ENCODE results near the gene KCNK6. TPM values are rescaled to one million over a fixed set of nuclear protein-coding genes. Genes with fewer than 3 reads are reported as not detected.
A peak's percentile ranks its signal among the peaks of the same experiment; 100 is the strongest.

KCNK6 gene
- polyA plus RNA-seq, 3 donors: 3.2 to 11.3 (median 4.0) TPM

GRCh38 chr19:38374332-38375097, 54.9 kb downstream of the KCNK6 start, which contains the start of gene PSMD8:
Gene PSMD8, plus strand, starts transcription at chr19:38374571. Its CDS starts 31 bp downstream, at chr19:38374602.
- 0% methylated on average over 65 of the region's 65 CpGs for WGBS, 3 donors
- H3K27ac ChIP-seq (ENCODE audit: low read depth, low read length): peak within 1 kb of the TSS; percentile 76

- peak overlapping the region; percentile 76 for H3K27ac ChIP-seq (ENCODE audit: low read depth, low read length)
- 1 to 2% (median 1%) methylated on average over 18 of the region's 18 CpGs for WGBS, 3 donors
Observed at GRCh38 chr19:38375098-38375493, 55.5 kb downstream of the KCNK6 start.

- no peak overlapping the region for H3K27ac ChIP-seq (ENCODE audit: low read depth, low read length)
Observed at GRCh38 chr19:38375748-38376147, 56.1 kb downstream of the KCNK6 start.

GRCh38 chr19:38376576-38376975, 56.9 kb downstream of the KCNK6 start:
- no peak overlapping the region for H3K27ac ChIP-seq (ENCODE audit: low read depth, low read length)
- WGBS, 3 donors: 77 to 85% (median 82%) methylated on average over 3 of the region's 3 CpGs

More at GRCh38 chr19:38375748-38376147, 56.1 kb downstream of the KCNK6 start:
- WGBS, 3 donors: 61 to 79% (median 76%) methylated on average over 5 of the region's 5 CpGs

DNA sequence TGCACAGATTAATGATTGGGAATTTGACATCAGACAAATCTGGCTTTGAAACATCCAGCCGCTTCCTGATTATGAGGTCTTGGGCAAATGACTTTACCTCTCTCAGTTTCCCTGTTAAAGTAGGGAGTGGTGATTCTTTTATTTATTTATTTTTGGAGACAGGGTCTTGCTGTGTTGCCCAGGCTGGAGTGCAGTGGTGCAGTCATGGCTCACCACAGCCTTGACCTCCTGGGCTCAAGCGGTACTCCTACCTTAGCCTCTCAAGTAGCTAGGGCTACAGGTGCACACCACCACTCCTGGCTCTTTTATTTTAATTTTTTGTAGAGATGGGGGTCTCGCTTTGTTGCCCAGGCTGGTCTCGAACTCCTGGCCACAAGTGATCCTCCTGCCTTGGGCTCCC, 57.4 kb downstream of the KCNK6 start:
- H3K27ac ChIP-seq (ENCODE audit: low read depth, low read length): no peak overlapping the region
- WGBS, 3 donors: 98 to 100% (median 98%) methylated on average over 4 of the region's 4 CpGs

- WGBS, 3 donors: 93 to 95% (median 95%) methylated on average over 10 of the region's 10 CpGs
- no peak overlapping the region for H3K27ac ChIP-seq (ENCODE audit: low read depth, low read length)
Observed at GRCh38 chr19:38378866-38379265, 59.2 kb downstream of the KCNK6 start.

DNA sequence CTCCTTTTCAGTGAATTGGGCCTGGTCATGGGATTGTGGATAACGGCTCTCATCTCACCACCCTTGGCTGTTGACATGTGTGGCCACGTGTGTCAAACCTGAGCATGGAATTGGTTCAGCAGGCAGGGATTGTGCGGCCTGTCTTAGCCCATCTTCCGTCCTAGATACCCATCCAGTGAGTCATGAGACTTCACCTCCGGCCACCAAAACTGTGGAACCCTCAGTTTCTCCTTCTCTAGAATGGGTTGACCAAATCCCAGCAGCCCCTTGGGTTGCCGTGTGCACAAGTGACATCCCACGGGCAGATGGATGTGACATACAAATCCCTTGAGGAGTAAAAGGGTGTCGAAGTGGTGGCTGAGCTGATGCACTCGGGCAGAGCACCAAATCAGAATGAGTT, 61.5 kb downstream of the KCNK6 start:
- 91 to 96% (median 91%) methylated on average over 9 of the region's 9 CpGs for WGBS, 3 donors
- no peak overlapping the region for H3K27ac ChIP-seq (ENCODE audit: low read depth, low read length)

Other genes starting within 250 kb of the KCNK6 start
- under 1 TPM; 0.05 to 0.67 (median 0.13) TPM for gene DPF1, start 95.6 kb upstream of the KCNK6 start, polyA plus RNA-seq
- 100 to 1,000 TPM in 1 of 3 donors, 10 to 100 TPM in 2; 14.0 to 169 (median 82.5) TPM for gene PPP1R14A, start 63.5 kb upstream of the KCNK6 start, polyA plus RNA-seq
- 100 to 1,000 TPM in 1 of 3 donors, 10 to 100 TPM in 1, 1 to 10 TPM in 1; 4.4 to 155 (median 22.1) TPM for gene SPINT2, start 55.3 kb upstream of the KCNK6 start, polyA plus RNA-seq
- 10 to 100 TPM in 2 of 3 donors, 1 to 10 TPM in 1; 3.5 to 41.2 (median 27.2) TPM for gene C19orf33, start 15.6 kb upstream of the KCNK6 start, polyA plus RNA-seq
- 10 to 100 TPM; 27.7 to 59.7 (median 28.3) TPM for gene YIF1B, start 3.9 kb upstream of the KCNK6 start, polyA plus RNA-seq
- 1 to 10 TPM; 1.8 to 1.9 (median 1.9) TPM for gene CATSPERG, start 16.0 kb downstream of the KCNK6 start, polyA plus RNA-seq
- gene PSMD8, start 54.7 kb downstream of the KCNK6 start, polyA plus RNA-seq: 100 to 1,000 TPM; 138 to 486 (median 165) TPM
- under 1 TPM in 2 of 3 donors, not detected in 1; 0.21 to 0.77 TPM for gene GGN, start 68.2 kb downstream of the KCNK6 start, polyA plus RNA-seq
- gene SPRED3, start 68.9 kb downstream of the KCNK6 start, polyA plus RNA-seq: under 1 TPM; 0.31 to 0.89 (median 0.34) TPM
- gene FAM98C, start 83.2 kb downstream of the KCNK6 start, polyA plus RNA-seq: 10 to 100 TPM; 13.8 to 24.8 (median 16.9) TPM
- gene RASGRP4, start 106.4 kb downstream of the KCNK6 start, polyA plus RNA-seq: 1 to 10 TPM in 2 of 3 donors, under 1 TPM in 1; 0.48 to 8.2 (median 7.0) TPM
- gene RYR1, start 113.8 kb downstream of the KCNK6 start, polyA plus RNA-seq: 1 to 10 TPM in 1 of 3 donors, under 1 TPM in 2; 0.56 to 6.2 (median 0.79) TPM

All from adipose tissue (tissue), 3 donors.